NK-92 treated with Interleukin-12 subunit alpha and Interleukin-12 subunit beta, amount 100 ng/mL, for 24 hours (cell line): ENCODE measurements around the gene ALG10B.
"Not testable (repeated sequence)": the region's sequence is repeated elsewhere in the genome, so short reads cannot be mapped to it uniquely, and the experiment has no call there.

Experiments used
- DNase-seq: peaks from one replicate; lab custom pipeline; 2025; lab: John Stamatoyannopoulos, UW

The ALG10B gene

DNA sequence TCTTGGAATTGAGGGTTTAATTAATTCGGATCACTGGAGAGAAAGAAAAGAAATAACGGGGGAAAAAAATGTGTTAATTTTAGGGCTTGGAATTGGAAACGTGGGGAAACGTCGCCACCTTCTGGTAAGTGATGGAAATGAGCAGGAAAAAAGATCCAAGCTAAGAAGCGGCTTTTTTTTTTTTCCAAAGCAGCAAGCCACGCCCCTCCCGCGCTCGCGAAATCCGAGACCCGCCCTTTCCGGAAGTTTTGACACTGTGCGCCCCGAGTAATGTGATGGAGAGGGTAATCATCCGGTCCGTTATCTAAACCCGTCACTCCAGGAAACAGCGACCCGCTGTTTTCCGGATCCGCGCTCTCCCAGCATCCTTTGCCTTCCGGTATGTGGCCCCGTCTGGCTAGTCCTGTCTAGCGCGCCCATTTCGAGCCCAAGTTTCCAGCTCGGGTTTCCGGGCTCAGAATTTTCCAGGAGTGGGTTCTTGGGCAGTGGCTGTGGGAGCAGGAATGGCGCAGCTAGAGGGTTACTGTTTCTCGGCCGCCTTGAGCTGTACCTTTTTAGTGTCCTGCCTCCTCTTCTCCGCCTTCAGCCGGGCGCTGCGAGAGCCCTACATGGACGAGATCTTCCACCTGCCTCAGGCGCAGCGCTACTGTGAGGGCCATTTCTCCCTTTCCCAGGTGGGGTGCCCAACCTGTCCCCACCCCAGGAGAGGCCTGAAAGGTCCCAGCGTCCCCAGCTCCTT, at the start of gene ALG10B:
Gene ALG10B, plus strand, starts transcription at position 384 of the 739 bp plus-strand sequence. Its CDS starts 120 bp downstream, at position 504.
- DNase-seq = peak; percentile 81

- no peak for DNase-seq
These were observed 48.0 kb upstream of the ALG10B start for GRCh38 chr12:38268612-38269011.

DNA sequence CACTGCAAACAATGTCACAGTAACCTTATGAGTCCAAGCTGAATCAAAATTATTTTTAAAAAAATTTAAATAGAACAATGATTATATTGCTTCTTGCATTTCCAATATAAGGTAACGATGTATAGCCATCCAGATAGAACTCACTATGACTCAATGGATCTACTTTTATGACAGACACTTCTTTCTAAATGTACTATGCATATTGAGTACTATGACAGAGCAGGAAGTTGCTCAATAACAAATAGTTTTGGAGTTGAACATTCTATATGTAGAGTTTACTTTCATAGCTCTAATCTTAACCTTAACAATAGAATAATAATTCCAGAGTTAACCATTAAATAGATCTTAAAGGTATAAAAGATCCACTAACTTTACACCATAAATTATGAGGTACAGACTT, 46.7 kb upstream of the ALG10B start:
- no peak for DNase-seq

DNA sequence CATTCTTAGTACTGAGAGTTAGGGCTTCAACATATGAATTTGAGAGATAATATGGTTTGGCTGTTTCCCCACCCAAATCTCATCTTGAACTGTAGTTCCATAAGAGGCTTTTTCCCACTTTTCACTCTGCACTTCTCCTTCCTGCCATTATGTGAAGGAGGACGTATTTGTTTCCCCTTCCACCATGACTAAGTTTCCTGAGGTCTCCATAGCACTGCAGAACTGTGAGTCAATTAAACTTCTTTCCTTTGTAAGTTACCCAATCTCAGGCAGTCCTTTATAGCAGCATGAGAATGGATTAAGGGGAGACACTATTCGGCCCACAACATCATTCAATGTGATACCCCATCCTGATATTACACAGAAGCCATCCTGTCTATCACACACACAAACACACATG, 36.8 kb upstream of the ALG10B start:
- DNase-seq = no peak

- no peak for DNase-seq
These were observed 33.7 kb upstream of the ALG10B start for GRCh38 chr12:38282886-38283285.

DNA sequence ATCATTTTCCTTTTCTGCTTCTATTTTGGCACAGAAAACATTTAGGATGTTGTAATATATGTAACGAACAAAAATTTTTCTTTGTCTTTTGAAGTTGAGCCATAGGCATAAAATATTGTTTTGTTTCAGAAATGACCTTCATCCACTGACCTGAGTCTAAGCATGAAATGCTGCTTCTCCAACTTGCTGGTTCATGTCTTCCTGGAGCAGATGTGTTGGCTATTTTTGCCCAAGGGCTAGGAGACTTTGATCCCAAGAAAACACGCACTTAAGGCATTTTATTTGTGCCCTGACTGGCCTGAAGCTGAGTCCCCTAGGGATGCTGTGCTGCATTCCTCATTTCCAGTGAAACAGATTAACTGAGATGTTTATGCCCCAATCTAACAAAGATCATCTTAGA, 27.2 kb upstream of the ALG10B start:
- DNase-seq = no peak

DNA sequence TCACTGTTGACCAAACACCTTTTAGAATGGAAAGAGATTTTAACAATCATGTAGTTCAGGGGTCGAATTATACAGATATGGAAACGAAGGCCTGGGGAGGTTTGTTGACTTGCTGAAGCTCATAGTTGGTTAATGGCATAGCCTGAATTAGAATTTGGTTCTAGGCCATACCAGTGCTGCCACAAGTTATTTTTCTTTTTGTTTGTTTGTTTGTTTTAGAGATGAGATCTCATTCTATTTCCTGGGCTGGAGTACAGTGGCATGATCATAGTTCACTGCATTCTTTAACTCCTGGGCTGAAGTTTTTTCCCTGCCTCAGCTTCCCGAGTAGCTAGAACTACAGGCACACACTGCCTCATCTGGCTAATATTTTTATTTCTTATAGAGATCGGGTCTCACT, 25.4 kb upstream of the ALG10B start:
- DNase-seq = no peak

DNA sequence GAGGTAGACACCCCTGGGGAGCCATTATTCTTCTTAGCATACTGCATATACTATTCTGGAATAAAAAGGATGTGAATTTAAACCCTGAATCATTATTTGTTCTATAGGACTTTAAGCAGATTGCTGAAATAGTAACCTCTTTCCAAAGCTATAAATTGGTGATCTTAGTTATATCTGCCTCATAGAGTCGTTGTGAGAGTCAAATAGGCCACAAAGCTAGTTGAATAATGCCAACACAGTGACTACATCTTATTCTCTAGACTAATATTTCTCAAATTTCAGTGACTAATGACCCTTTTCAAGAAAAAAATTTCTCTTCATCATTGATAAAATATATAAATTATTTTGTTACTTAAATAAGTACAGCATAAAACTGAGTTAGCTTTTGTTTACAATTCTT, 13.6 kb upstream of the ALG10B start:
- not testable (repeated sequence) for DNase-seq

DNA sequence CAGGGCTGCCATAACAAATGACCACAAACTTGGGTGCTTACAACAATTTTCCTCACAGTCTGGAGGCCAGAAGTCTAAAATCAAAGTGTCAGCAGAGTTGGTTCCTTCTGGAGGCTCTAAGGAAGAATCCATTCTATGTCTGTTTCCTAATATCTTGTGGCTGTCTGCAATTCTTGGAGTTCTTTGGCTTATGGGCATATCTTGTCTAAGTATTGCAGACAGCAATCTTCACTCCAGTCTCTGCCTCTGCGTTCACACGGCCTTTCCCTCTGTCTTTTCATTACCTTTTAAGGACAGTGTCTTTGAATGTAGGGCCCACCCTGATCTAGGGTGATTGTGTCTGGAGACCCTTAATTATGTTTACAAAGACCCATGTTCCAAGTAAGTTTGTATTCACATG, 5.4 kb downstream of the ALG10B start:
- DNase-seq = not testable (repeated sequence)

- DNase-seq = no peak
These were observed 8.3 kb downstream of the ALG10B start for GRCh38 chr12:38324912-38325311.

DNA sequence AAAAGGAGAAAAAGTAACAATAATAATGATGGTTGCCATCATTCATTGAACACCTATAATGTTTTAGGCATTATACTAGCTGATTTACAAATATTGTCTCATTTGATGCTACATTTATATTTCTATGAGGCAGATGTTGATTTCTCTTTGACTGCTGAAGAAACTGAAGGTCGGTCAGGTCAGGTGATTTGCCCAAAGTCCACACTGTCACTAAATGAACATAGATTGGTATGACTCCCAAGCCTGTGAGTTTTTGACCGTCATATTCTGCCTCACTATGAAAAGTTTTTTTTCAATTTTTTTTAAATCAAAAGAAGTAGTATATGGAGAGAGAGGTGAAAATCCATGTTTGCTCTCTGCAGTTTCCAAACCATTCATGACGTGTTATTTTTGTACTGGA, 10.8 kb downstream of the ALG10B start:
- no peak for DNase-seq

DNA sequence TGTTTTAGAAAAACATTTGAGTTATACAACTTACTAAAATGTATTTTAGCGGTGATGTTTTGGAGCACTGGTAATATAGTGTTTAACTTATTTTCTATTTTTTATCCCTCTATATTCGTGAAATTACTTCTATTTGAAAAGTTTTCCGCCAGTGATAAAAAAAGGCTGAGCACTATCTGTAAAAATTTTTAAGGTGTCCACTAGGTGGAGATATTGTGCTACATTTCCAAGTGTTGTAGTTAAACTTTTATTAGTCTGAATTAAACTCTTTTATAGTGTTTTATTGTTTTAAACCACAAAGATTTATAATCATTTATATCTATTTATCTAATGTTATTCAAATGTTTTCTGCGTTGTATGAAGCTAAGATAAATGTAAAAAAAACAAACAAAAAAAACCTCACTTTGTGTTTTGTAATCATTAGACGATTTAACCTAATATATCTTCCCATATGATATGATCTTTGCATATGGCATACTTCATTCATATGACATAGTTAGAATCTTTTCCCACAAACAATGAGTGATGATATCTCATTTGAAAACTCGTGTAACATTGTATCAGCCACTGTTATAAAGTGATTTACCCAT, 11.8 kb downstream of the ALG10B start:
- no peak for DNase-seq

DNA sequence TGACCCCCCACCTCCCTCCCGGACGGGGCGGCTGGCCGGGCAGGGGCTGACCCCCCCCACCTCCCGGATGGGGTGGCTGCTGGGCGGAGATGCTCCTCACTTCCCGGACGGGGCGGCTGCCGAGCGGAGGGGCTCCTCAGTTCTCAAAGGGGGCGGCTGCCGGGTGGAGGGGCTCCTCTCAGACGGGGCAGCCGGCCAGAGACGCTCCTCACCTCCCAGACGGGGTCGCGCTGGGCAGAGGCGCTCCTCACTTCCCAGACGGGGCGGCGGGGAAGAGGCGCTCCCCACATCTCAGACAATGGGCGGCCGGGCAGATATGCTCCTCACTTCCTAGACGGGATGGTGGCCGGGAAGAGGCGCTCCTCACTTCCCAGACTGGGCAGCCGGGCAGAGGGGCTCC, 13.8 kb downstream of the ALG10B start:
- not testable (repeated sequence) for DNase-seq

DNA sequence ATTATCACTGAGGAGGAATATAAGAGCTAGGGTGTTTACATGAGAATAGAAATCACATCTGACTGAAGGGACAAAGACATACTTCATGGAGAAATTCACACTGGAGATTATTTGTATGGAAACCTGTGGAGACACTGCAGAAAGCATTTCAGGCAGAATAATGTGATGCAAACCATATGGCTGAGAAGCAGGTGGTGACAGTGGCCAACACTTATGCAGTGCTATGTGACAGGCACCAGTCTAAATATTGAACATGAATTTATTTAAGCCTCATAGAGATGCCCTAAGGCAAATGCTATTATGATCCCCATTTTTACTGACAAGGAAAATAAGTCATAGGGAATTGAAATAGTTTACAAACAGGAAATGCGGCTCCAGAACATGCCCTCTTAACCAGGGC, 16.2 kb downstream of the ALG10B start:
- no peak for DNase-seq

GRCh38 chr12:38342444-38342843, 25.9 kb downstream of the ALG10B start:
- DNase-seq = no peak

GRCh38 chr12:38343256-38343655, 26.7 kb downstream of the ALG10B start:
- DNase-seq = not testable (repeated sequence)

DNA sequence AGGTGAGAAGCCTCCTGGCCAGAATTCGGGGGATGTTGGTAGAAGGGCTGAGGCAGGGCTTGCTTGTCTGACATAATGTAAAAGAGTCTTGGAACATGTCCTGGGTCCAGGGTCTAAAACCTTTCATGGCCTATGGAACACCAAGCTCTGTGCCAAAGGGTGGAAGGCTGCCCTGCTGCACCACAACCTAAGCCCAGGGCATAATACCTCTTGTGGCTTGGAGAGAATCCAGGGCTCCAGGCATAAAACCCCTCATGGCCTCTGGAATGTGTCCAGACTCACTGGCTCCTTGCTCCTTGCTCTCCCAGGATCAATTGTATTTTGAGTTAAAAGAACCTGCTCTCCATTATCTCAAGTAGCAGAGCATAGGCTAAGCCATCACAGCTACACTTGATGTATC, 27.3 kb downstream of the ALG10B start:
- DNase-seq = not testable (repeated sequence)

DNA sequence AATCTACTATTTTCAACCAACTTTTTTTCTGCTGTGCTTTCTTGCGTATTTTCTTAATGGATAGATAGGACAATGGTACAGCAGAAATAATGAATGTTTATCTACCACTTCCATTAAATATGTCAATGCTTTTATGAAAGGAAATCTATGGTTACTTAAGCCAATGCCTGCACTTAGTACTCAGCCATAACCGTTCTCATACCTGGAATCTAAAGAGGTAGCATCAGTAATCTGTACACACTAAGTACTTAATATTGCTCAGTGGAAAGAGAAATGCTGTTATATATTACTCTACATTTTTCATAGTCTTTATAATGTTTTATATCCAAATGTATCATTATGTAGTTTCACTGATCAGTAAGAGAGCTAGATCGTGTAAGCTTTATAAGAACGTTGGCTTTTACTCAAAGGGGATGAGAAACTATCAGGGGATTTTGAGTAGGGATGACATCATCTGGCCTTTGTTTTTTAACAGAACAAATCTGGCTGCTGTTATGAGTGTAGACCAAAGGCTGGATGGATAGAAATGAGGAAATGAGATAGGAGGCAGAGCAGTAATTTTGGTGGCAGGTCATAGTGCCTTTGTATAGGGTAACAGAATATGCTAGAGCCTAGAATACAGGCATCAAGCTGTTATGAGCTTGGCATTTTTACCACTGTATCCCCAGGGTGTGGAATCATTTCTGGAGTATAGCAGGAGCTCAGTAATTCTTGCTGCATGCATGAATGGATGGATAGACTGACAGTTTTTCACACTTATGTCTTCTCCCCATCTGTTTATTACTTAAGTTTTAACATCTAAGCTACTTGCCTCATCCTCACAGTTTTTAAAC, 34.0 kb downstream of the ALG10B start:
- DNase-seq = no peak

GRCh38 chr12:38351175-38351508, 34.6 kb downstream of the ALG10B start:
- DNase-seq = not testable (repeated sequence)

GRCh38 chr12:38367506-38367905, 50.9 kb downstream of the ALG10B start:
- DNase-seq = no peak

DNA sequence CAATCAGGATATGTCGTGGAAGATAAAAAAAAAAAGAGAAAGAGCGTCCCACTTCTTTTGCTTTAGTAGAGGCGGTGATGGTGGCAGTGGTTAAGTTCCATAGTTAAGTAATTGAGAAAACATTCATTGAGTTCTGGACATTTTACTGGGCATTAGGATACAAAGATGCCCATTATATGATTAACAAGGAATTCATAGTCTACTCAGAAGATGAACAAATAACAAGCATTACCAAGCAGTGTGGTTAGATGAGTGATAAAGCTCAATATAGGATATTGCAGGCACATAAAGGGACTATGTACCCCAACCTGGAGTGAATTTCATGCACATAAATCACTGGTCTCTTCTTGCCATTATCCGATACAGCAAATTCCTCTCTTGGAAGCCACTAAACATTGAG, 53.7 kb downstream of the ALG10B start:
- DNase-seq = no peak

DNA sequence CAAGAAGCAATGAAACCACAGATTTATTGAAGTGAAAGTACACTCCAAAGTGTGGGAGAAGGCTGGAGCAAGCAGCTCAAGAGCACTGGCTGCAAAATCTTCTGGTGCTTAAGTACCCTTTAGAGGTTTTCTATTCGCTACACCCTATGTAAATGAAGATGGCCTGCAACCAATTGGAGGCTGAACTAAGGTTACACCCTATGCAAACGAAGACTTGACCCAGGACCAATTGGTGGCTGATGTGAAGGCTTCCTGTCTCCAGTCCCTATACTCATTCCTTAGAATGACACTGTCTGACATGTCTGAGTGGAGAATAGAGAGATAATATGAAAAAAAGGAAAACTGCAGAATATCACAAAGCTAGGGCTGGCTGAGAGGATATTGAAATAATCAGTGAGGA, 57.2 kb downstream of the ALG10B start:
- no peak for DNase-seq

GRCh38 chr12:38374751-38375150, 58.2 kb downstream of the ALG10B start:
- no peak for DNase-seq
